Measurements from ENCODE around the gene HOXD10.

Gene HOXD10

DNA sequence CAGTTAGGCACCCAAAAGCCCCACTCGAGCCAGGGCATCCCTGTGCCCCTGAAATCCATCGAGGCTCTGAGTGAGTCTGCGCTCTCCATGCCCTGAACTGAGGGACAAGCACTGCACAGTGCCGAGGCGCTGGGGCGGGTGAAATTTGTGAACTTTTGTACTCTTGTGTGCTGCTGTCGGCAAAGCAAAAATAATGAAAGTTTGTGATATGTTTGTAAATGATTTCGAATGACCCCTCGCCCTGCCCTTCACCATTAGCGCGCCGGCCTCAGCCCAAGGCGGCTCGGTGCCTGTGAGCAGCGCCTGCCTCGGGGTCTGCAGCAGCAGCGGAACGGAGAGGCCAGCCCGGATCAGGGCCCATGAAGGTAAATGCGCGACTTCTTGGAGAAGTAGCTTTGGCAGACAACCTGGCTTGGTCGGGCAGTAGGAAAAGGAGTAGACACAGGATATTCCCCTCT, 32.9 kb downstream of the HOXD10 start:
- no peak overlapping the region for H3K4me3 ChIP-seq (ENCODE audit: low read depth, low read length)
- TF ChIP-seq, protein P1, sequence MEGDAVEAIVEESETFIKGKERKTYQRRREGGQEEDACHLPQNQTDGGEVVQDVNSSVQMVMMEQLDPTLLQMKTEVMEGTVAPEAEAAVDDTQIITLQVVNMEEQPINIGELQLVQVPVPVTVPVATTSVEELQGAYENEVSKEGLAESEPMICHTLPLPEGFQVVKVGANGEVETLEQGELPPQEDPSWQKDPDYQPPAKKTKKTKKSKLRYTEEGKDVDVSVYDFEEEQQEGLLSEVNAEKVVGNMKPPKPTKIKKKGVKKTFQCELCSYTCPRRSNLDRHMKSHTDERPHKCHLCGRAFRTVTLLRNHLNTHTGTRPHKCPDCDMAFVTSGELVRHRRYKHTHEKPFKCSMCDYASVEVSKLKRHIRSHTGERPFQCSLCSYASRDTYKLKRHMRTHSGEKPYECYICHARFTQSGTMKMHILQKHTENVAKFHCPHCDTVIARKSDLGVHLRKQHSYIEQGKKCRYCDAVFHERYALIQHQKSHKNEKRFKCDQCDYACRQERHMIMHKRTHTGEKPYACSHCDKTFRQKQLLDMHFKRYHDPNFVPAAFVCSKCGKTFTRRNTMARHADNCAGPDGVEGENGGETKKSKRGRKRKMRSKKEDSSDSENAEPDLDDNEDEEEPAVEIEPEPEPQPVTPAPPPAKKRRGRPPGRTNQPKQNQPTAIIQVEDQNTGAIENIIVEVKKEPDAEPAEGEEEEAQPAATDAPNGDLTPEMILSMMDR (IDR thresholded peaks at IDR 0.05; ENCODE audit: low read depth, low read length), result no peak

DNA sequence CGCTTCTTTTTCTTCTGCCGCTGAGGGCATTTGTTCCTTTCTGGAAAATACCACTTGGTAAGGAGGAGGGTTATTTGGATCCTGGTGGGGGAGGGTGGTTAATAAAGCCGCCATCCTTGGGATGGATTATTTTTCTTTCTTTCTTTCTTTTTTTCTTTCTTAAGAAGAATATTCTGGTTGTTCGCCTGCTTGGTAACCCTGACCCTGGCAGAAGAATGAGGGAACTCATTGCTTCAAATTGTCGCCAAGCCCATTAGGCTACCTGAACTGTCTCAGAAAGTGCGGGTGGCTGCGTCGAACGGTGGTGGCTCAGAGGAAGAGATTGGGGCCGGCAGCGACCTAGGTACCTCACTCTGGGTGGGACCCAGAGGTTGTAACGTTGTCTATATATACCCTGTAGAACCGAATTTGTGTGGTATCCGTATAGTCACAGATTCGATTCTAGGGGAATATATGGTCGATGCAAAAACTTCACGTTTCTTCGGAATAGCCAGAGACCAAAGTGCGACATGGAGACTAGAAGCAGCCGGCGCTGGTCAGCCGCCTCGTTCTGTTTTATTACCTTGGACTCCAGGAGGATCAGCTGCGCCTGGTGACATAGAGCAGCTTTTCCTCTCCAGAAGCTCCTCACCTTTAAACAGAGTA, 33.5 kb downstream of the HOXD10 start:
- no peak overlapping the region for H3K4me3 ChIP-seq (ENCODE audit: low read depth, low read length)
- TF ChIP-seq, protein P1 (IDR thresholded peaks at IDR 0.05; ENCODE audit: low read depth, low read length), result no peak

DNA sequence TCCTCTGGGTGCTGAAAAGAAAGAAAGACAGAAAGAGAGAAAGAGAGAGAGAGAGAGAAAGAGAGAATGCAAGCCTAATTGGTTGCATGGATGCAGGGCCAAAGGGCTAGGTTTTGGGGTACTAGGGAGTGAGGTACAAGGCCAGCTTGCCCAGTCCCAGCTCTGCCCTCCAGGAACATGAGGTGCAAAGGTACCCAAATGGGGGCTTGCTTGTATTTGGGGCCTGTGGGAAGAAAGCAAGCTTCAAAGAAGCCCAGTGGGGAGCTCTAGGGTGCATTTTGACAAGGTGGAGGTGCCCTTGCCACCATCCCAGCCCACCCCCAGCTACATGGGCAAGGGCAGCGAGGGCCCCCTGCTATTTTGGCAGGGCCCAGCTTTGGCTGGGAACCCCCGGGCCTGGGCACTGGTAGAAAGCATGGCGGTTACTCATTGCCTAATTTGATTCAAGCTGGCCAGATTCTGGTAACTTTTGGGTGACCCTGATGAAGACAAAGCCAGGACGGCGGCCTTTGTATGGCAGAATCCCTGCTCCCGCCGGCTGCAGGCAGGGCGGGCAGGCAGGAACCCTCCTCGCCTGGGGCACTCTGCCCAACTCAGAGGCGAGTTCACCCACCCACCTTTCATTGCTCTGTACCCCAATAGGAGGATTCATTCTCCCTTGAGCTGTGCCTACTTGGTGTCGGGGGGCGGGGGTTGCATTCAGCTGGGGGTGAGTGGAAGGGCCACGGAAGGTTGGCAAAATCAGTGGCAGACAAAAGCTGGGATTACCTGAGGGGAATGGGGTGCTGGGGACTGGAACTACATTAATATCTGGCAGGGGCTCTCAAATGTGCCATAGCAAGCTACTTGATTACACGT, 34.2 kb downstream of the HOXD10 start:
- TF ChIP-seq, protein P1 (IDR thresholded peaks at IDR 0.05; ENCODE audit: low read depth, low read length), result no peak

DNA sequence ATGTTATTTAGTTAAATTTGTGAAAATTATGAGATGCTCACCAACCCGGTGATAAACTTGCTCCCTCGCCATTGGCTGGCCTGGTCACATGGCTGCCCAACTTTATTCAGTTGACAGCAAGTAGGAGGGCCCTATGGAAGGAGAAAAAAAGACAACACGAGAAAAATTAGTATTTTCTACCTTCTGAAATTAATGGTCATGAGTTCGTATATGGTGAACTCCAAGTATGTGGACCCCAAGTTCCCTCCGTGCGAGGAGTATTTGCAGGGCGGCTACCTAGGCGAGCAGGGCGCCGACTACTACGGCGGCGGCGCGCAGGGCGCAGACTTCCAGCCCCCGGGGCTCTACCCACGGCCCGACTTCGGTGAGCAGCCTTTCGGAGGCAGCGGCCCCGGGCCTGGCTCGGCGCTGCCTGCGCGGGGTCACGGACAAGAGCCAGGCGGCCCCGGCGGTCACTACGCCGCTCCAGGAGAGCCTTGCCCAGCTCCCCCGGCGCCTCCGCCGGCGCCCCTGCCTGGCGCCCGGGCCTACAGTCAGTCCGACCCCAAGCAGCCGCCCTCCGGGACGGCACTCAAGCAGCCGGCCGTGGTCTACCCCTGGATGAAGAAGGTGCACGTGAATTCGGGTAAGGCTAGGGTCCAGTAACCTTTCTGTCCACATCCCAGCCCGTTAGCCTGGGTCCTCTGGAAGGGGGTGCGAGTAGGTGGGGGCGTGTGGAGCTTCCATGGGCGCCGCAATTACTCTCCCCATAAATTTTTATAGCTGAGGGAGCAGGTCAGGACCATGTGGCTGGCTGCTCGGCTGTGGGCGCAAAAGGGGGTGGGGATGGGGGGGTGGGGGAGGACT, 35.1 kb downstream of the HOXD10 start, which contains the start of gene HOXD4:
Gene HOXD4 (plus strand): TSS at position 109 of the 846 bp plus-strand sequence. CDS start 84 bp downstream, at position 193.
- no peak within 1 kb of the TSS for H3K4me3 ChIP-seq (ENCODE audit: low read depth, low read length)
- TF ChIP-seq, protein P1 (IDR thresholded peaks at IDR 0.05; ENCODE audit: low read depth, low read length), result no peak

More for the DNA sequence above, 34.2 kb downstream of the HOXD10 start:
- H3K4me3 ChIP-seq (ENCODE audit: low read depth, low read length), result no peak overlapping the region

DNA sequence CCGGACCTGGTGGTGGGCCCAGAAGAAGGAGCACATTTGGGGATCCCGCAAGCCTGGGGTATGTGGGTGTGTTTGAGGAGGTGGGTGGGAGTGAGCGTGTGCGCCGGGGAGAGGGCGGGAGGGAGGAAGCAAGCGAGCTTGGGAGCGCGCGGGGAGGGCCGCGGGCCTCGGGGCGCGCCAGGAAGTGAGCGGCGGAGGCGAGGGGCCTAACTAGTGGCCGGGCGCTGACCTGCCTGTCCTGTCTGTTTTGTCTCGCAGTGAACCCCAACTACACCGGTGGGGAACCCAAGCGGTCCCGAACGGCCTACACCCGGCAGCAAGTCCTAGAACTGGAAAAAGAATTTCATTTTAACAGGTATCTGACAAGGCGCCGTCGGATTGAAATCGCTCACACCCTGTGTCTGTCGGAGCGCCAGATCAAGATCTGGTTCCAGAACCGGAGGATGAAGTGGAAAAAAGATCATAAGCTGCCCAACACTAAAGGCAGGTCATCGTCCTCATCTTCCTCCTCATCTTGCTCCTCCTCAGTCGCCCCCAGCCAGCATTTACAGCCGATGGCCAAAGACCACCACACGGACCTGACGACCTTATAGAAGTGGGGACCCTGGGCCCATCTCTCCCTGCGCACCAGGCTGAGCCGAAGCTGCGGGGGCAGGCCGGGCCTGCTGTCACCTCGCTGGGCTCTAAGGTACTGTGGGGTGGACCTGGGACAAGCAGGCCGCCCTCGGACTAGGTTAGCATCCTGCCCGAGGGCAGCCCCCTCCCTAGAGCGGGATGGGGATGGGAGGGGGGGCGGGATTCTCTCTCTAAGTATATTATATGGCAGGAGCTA, 36.0 kb downstream of the HOXD10 start:
- no peak overlapping the region for H3K4me3 ChIP-seq (ENCODE audit: low read depth, low read length)
- TF ChIP-seq, protein P1 (IDR thresholded peaks at IDR 0.05; ENCODE audit: low read depth, low read length), result no peak

DNA sequence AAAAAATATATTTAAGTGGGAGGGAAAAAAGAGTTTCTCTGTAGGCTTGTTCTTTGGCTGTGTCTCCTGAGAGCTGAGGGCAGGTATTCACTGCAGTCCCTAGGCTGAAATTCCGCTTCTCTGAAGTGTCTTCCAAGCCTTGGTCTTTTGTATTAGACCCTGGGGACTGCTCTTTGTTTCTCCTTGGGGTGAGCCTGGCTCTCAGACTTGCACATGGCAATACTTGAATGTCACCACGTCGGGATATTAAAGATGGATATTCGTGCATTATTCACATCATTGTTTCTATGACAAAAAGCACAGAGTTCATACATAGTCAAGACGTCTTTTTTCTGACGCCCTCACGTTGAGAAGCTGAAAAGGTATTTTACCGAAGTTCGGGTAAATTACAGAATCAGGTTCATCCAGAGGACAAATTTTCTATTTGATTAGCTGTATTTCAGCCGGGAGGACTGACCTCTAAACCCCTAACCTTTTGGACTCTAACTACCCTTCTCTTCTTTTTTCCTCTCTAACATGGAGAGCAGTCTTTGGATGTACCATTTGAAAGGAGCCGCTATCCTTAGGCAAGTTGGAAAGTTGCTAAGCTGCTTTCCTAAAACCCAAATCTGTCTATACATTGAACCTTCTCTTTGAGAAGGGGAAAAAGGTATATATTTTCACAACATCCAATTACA, 38.1 kb downstream of the HOXD10 start:
- no peak overlapping the region for H3K4me3 ChIP-seq (ENCODE audit: low read depth, low read length)
- TF ChIP-seq, protein P1 (IDR thresholded peaks at IDR 0.05; ENCODE audit: low read depth, low read length), result no peak

Measured in WI38 (cell line).